HepG2 (cell line): ENCODE results near the gene PTPRQ. TPM values are rescaled to one million over a fixed set of nuclear protein-coding genes. Genes with fewer than 3 reads are reported as not detected.

Experiments
- ATAC-seq: fragments of 200-7000 bp; cut with Tn5 transposase; 3 replicates; pipeline ENCODE4 v1.9.1; 2020; ENCODE audit warnings: mild to moderate bottlenecking, moderate library complexity
- BruUV-seq: library from RNA; stranded (reverse); fragments of 400-500 nt; replicated peaks from 2 replicates; lab custom pipeline; 2021; lab: Mats Ljungman, UMichigan
- CTCF ChIA-PET: fragments of 300-600 bp; formaldehyde crosslinking; extraction: SDS; loops from one replicate; lab custom pipeline; 2021; ENCODE audit warnings: low total read pairs, inconsistent platforms, low intra/inter-chr PET ratio; lab: Yijun Ruan, JAX
- POLR2A ChIA-PET: fragments of 350-600 bp; sonication (Branson Sonifier 250); formaldehyde crosslinking; loops from one replicate; lab custom pipeline; 2020; ENCODE audit warnings: antibody characterized with exemption, inconsistent platforms; lab: Yijun Ruan, JAX
- DNase-seq: peaks from one replicate; pipeline ENCODE4 v3.0.0-alpha.2; 2015; ENCODE audit warnings: low spot score
- FAIRE-seq: peaks from 3 replicates; lab custom pipeline; 2011; peaks lifted over from hg19 to GRCh38; lab: Jason Lieb, UNC
- H2AFZ ChIP-seq: one replicate; pipeline ENCODE4 v1.6.1; 2011; ENCODE audit warnings: low read length, inconsistent platforms
- H3K27ac ChIP-seq: fragments of 300-600 bp; 3 replicates; pipeline ENCODE4 v1.8.0; 2011; ENCODE audit warnings: mixed run types, mild to moderate bottlenecking, mixed read lengths, low read length, inconsistent platforms; ENCODE audit not compliant: insufficient read depth; ENCODE audit errors: extremely low read length
- H3K27me3 ChIP-seq, 2 experiments: fragments of 200-600 bp in 1 of 2; 2 replicates in 1 of 2; 3 replicates in 1 of 2; pipeline versions ENCODE4 v1.6.0 to v1.8.0; 2011; ENCODE audit warnings: low read length in 2 of 2, mild to moderate bottlenecking in 2 of 2, moderate library complexity in 2 of 2, inconsistent platforms in 1 of 2; ENCODE audit not compliant: insufficient read depth in 2 of 2, control insufficient read depth in 1 of 2
- H3K36me3 ChIP-seq, 2 experiments: fragments of 200-600 bp in 1 of 2; replicated peaks in 1 of 2; 2 replicates in 1 of 2; 3 replicates in 1 of 2; pipeline versions ENCODE4 v1.5.1 to v1.8.0; 2011; ENCODE audit warnings: low read length in 2 of 2, inconsistent platforms in 1 of 2; ENCODE audit not compliant: insufficient read depth in 2 of 2, control insufficient read depth in 1 of 2
- H3K4me1 ChIP-seq: 2 replicates; pipeline ENCODE4 v1.5.1; 2012; ENCODE audit warnings: low read length, inconsistent platforms; ENCODE audit not compliant: insufficient read depth
- H3K4me2 ChIP-seq: 2 replicates; pipeline ENCODE4 v1.6.0; 2011; ENCODE audit warnings: low read depth, low read length, inconsistent platforms
- H3K4me3 ChIP-seq, 3 experiments: fragments of 200-600 bp in 1 of 3; sonication (generic), shearing (Covaris generic) in 1 of 3; replicated peaks in 1 of 3; 2 replicates each; pipeline ENCODE4 v1.5.1; 2011 to 2016; ENCODE audit warnings: low read length in 3 of 3, inconsistent platforms in 2 of 3, low read depth in 2 of 3, mild to moderate bottlenecking in 2 of 3, control low read depth in 1 of 3, mixed read lengths in 1 of 3; ENCODE audit not compliant: insufficient read depth in 1 of 3
- H3K79me2 ChIP-seq: one replicate; pipeline ENCODE4 v1.6.1; 2011; ENCODE audit warnings: low read length, inconsistent platforms; ENCODE audit not compliant: insufficient read depth
- H3K9ac ChIP-seq: 2 replicates; pipeline ENCODE4 v1.6.0; 2011; ENCODE audit warnings: mild to moderate bottlenecking, low read depth, low read length, inconsistent platforms; ENCODE audit not compliant: insufficient read depth
- H3K9me3 ChIP-seq: 2 replicates; pipeline ENCODE4 v1.5.1; 2012; ENCODE audit warnings: mild to moderate bottlenecking, low read length
- H4K20me1 ChIP-seq: 2 replicates; pipeline ENCODE4 v1.6.0; 2011; ENCODE audit warnings: inconsistent platforms, mild to moderate bottlenecking, low read length, moderate library complexity; ENCODE audit not compliant: insufficient read depth
- ATRX ChIP-seq: sonication (generic); formaldehyde crosslinking; IDR thresholded peaks from 2 replicates; pipeline ENCODE4 v1.4.0; 2020; ENCODE audit warnings: missing genetic modification reagents, borderline replicate concordance
- BCL6 ChIP-seq: IDR thresholded peaks from 2 replicates; pipeline ENCODE4 v1.6.1; 2016; ENCODE audit warnings: missing genetic modification reagents, missing compliant biosample characterization
- E2F5 ChIP-seq: sonication (generic); formaldehyde crosslinking; conservative IDR thresholded peaks from 2 replicates; pipeline ENCODE4 v1.4.0; 2020; ENCODE audit warnings: missing genetic modification reagents
- EEA1 ChIP-seq: sonication (generic); formaldehyde crosslinking; IDR thresholded peaks from 2 replicates; pipeline ENCODE4 v1.5.1; 2020; ENCODE audit warnings: mild to moderate bottlenecking, missing genetic modification reagents, borderline replicate concordance
- HNRNPUL1 ChIP-seq: fragments of 200-400 bp; formaldehyde crosslinking; IDR thresholded peaks from 2 replicates; pipeline ENCODE4 v1.6.1; 2017; ENCODE audit warnings: low read depth, mild to moderate bottlenecking, low read length, moderate library complexity
- KLF9 ChIP-seq: IDR thresholded peaks from 2 replicates; pipeline ENCODE4 v1.6.1; 2016; ENCODE audit warnings: low read depth
- MBNL3 ChIP-seq: fragments of 250-450 bp; sonication (Bioruptor Pico); conservative IDR thresholded peaks from 2 replicates; pipeline ENCODE4 v1.8.0; 2022; ENCODE audit warnings: mild to moderate bottlenecking, inconsistent platforms
- RBAK ChIP-seq: sonication (generic); formaldehyde crosslinking; IDR thresholded peaks from 2 replicates; pipeline ENCODE4 v1.5.1; 2020; ENCODE audit warnings: mild to moderate bottlenecking, missing genetic modification reagents
- ZBTB1 ChIP-seq: sonication (generic); formaldehyde crosslinking; IDR thresholded peaks from 2 replicates; pipeline ENCODE4 v1.4.0; 2020; ENCODE audit warnings: missing genetic modification reagents, borderline replicate concordance
- ZBTB3 ChIP-seq: sonication (generic); formaldehyde crosslinking; IDR thresholded peaks from 2 replicates; pipeline ENCODE4 v1.4.0; 2020; ENCODE audit warnings: low read depth, mild to moderate bottlenecking, moderate library complexity, missing genetic modification reagents, borderline replicate concordance
- ZKSCAN8 ChIP-seq: IDR thresholded peaks from 2 replicates; pipeline ENCODE4 v1.6.1; 2016; ENCODE audit warnings: borderline replicate concordance, missing genetic modification reagents, missing compliant biosample characterization
- ZNF205 ChIP-seq: IDR thresholded peaks from 2 replicates; pipeline ENCODE4 v1.6.1; 2018; ENCODE audit warnings: missing biosample characterization, missing genetic modification reagents
- ZNF224 ChIP-seq: sonication (generic); formaldehyde crosslinking; IDR thresholded peaks from 2 replicates; pipeline ENCODE4 v1.5.0; 2020; ENCODE audit warnings: mild to moderate bottlenecking, missing genetic modification reagents
- ZNF343 ChIP-seq: sonication (generic); formaldehyde crosslinking; IDR thresholded peaks from 2 replicates; pipeline ENCODE4 v1.4.0; 2020; ENCODE audit warnings: mild to moderate bottlenecking, missing genetic modification reagents
- ZNF441 ChIP-seq: sonication (generic); formaldehyde crosslinking; IDR thresholded peaks from 2 replicates; pipeline ENCODE4 v1.7.0; 2021; ENCODE audit warnings: missing genetic modification reagents, borderline replicate concordance
- ZNF646 ChIP-seq: sonication (generic); formaldehyde crosslinking; IDR thresholded peaks from 2 replicates; pipeline ENCODE4 v1.9.0; 2021; ENCODE audit warnings: mild to moderate bottlenecking, missing genetic modification reagents
- ZNF761 ChIP-seq: sonication (generic); formaldehyde crosslinking; conservative IDR thresholded peaks from 2 replicates; pipeline ENCODE4 v1.4.0; 2020; ENCODE audit warnings: mild to moderate bottlenecking, missing genetic modification reagents
- ZNF775 ChIP-seq: sonication (generic); formaldehyde crosslinking; IDR thresholded peaks from 2 replicates; pipeline ENCODE4 v1.4.0; 2020; ENCODE audit warnings: missing genetic modification reagents, mild to moderate bottlenecking, moderate library complexity, borderline replicate concordance
- ZNF788 ChIP-seq: sonication (generic); formaldehyde crosslinking; IDR thresholded peaks from 2 replicates; pipeline ENCODE4 v1.5.0; 2020; ENCODE audit warnings: mild to moderate bottlenecking, missing genetic modification reagents, borderline replicate concordance
- WGBS: methylation state at CpG from one replicate; pipeline ENCODE4 v1.1.6; 2017; ENCODE audit warnings: low lambda C conversion rate; 5-methylcytosine and 5-hydroxymethylcytosine counted together
- in situ Hi-C: cut with HindIII; loops from 2 replicates; pipeline ENCODE4 v1.10.0; 2017; ENCODE audit warnings: low pct_unique_long_range_greater_than_20kb; ENCODE audit not compliant: extremely low pct_ligation_motif_present
- intact Hi-C: fragments of 100-400 bp; cut with micrococcal nuclease; formaldehyde crosslinking; loops from one replicate; pipeline ENCODE4 v1.10.0; 2022; ENCODE audit not compliant: unreplicated experiment
- polyA plus RNA-seq, 8 experiments: library from polyadenylated mRNA; depleted of rRNA in 3 of 8; stranded (reverse) in 7 of 8; unstranded in 1 of 8; fragments of >200 nt; fragmentation: Illumina TruSeq in 4 of 8; extraction: Trizol in 4 of 8; gene quantifications; 2 replicates each; pipeline versions ENCODE4 v1.2.1 to v1.2.3, GENCODE V29; 2011 to 2016; ENCODE audit warnings: low read depth in 4 of 8, missing spikeins in 1 of 8, mixed read lengths in 1 of 8; ENCODE audit not compliant: insufficient read depth in 1 of 8
- total RNA-seq, 5 experiments: library from RNA; depleted of rRNA; stranded (reverse); fragments of >200 nt; fragmentation: Illumina TruSeq; extraction: Trizol; gene quantifications; 2 replicates each; pipeline ENCODE4 v1.2.3, GENCODE V29; 2016; ENCODE audit warnings: low read depth in 1 of 5

The PTPRQ gene
- total and polyA plus RNA-seq, 2 of the 13 experiments (the other 11 are each of a cell fraction or from before 2014, with no cell fraction given) = not detected

- TF ChIP-seq HNRNPUL1 (no peak), ZNF646 (CRISPR knock-in tag) (no peak), ZNF441 (CRISPR knock-in tag) (no peak), RBAK (CRISPR knock-in tag) (no peak)
Measured at GRCh38 chr12:80712866-80713265, 268.8 kb downstream of the PTPRQ start (continued).

DNA sequence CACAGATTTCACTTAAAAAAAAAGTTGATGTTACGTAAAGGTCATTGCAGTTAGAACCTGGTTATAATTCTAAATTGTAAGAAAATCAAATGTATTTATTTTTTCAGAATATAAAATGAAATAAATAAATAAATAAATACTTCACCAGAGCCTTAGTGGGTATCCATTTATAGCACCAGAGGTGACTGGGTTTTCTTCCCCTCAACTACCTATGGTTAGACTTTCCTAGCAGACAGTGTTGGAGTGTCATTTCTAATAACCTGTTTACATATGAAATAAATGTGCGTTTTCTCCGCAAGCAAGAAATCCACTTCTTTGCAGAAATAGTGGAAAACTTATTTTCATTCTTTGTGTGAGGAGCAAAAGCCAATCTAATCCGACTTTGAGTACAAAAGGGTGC, 269.4 kb downstream of the PTPRQ start:
- in situ Hi-C loops (no loop called here), intact Hi-C loops (no loop called here)
- no peak overlapping the region for H2AFZ ChIP-seq
- no peak overlapping the region for H3K27ac ChIP-seq
- H3K9me3 ChIP-seq = no peaks in the 10 kb centered on the region
- no peaks in the 10 kb centered on the region for H3K4me1 ChIP-seq
- no peaks in the 10 kb centered on the region for H3K36me3 ChIP-seq
- H3K27me3 ChIP-seq = peaks cover 0 to 3% of the 10 kb centered on the region in 2 experiments; a peak in 3 of 5 replicates
- BruUV-seq = no TSS peak
- WGBS = 44% methylated on average over 4 of the region's 4 CpGs
- no peak overlapping the region for H3K4me2 ChIP-seq
- FAIRE-seq = no peak
- POLR2A ChIA-PET = no interaction called here
- no peak for DNase-seq
- no peaks in the 10 kb centered on the region for H3K79me2 ChIP-seq
- CTCF ChIA-PET = no interaction called here
- no peaks in the 10 kb centered on the region for H4K20me1 ChIP-seq
- no peak overlapping the region for H3K4me3 ChIP-seq
- ATAC-seq = no peak
- H3K9ac ChIP-seq = no peak overlapping the region
- TF ChIP-seq KLF9 (CRISPR knock-in tag) (no peak), ZNF761 (no peak), BCL6 (no peak), EEA1 (CRISPR knock-in tag) (no peak), ZBTB1 (CRISPR knock-in tag) (no peak), ZKSCAN8 (CRISPR knock-in tag) (no peak), ZNF205 (CRISPR knock-in tag) (no peak), ZNF343 (no peak), MBNL3 (CRISPR knock-in tag) (no peak), ATRX (CRISPR knock-in tag) (no peak), ZBTB3 (CRISPR knock-in tag) (no peak), ZNF775 (CRISPR knock-in tag) (no peak), E2F5 (CRISPR knock-in tag) (no peak), ZNF224 (no peak), ZNF788 (CRISPR knock-in tag) (no peak)
